ENCODE measurements around the gene IQCM.

IQCM gene, protein sequence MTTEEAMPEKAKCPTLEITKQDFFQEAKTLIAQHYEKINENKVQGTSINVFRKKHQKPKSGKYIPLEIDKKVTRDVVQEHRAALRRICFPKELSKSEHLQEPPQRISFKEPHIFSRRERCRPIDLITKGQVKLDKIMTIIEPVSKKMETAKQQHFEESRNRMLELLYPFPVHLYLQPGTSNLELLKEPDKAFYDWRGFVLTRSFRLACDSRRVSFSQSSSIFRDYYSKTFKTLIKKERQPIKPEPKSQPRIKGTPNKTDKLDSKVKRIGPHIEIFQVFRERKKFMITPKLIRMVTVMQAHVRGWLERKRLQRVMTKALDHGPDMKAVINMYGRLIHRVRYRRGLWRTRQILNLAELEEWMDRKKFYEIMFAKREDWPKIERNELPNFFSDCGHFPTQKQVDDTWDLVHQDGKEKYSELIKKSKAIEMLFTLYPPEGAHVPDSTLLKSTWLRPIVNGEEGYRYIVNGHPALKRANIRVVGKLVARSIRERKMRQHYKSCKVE

DNA sequence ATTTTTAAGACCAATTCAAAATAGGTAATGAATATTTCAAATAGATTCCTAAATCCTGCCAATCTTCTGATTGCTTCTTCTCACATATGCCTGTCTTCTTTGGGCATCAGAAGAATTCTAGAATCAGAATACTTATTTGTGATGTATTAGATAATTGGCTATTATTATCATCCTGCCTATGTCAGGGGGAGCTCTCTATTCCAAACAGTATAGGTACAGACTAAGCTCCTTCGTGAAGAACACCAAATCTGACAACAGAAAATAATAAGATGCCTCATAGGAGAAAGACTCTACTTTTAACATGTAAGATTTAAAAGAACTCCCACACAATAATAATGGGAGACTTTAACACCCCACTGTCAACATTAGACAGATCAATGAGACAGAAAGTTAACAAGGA, at the start of gene IQCM:
Gene IQCM, minus strand, starts transcription at position 101 of the 400 bp plus-strand sequence. CDS start 73,152 bp downstream, outside the sequence.
- no peak for DNase-seq (ENCODE audit: low read depth, low spot score)

DNA sequence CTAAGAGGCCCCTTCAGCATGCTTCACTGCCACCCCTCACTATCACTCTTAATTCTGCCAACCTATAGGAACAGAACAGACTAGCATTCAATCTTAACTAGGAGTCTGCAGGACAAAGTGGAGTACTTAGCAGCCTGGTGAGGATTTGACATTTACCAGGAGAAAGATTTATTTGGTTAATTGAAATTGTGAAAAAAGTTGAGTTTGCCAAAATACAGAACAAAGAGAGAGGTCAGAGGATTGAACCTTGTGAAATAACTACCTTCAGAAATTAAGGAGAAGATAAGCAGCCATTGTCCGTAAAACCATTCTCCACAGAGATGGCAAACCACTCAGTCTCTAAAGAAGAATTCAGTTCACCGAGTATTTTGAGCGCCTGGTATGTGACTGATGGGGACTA, 41.8 kb upstream of the IQCM start:
- no peak for DNase-seq (ENCODE audit: low read depth, low spot score)

DNA sequence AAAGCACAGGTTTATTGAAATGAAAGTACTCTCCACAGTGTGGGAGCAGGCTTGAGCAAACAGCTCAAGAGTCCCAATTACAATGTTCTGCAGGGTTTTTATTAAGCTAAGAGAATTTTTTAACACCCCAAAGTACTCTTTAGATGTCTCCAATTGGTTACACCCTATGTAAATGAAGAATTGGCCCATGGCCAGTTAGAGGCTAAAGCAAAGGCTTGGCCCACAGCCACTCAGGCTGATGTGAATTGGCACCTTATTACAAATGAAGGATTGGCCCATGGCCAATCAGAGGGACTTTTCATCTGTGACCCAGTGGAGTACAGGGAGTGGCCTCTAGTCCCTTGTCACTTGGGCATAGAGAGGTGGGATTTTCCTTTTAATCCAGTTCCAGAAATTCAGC, 30.1 kb upstream of the IQCM start:
- DNase-seq (ENCODE audit: low read depth, low spot score): no peak

DNA sequence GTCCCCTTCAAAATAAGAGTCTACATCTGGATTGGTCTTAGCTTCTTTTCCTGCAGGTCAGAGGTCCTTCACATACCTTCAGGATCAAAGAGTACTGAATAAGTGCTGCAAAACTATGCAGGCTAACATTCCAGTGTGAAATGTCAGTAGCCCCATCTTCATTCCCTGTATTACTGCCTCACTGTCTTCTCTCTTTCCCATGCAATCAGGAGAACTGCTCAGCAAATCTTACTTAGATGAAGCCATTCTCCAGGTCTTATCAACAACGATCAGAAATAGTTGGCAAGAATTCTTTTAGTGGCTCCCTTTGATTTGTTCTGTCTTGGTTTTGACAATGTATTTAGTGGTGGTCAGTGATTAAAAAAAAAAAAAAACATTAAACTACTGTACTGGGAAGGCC, 26.0 kb upstream of the IQCM start:
- peak; percentile 2 for DNase-seq (ENCODE audit: low read depth, low spot score)

DNA sequence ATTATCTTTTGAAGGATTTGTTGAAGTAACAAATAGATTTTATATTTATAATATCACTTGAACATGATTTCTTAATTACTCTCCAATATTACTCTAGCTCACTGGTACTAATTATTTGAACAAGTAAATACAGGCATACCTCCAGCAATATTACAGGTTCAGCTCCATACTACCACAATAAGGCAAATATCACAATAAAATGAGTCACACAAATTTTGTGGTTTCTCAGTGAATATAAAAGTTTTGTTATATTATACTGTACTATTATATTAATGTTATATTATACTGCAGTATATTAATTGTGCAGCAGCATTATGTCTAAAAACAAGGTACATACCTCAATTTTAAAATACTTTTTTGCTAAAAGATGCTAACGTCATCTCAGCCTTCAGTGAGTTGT, 22.4 kb upstream of the IQCM start:
- no peak for DNase-seq (ENCODE audit: low read depth, low spot score)

DNA sequence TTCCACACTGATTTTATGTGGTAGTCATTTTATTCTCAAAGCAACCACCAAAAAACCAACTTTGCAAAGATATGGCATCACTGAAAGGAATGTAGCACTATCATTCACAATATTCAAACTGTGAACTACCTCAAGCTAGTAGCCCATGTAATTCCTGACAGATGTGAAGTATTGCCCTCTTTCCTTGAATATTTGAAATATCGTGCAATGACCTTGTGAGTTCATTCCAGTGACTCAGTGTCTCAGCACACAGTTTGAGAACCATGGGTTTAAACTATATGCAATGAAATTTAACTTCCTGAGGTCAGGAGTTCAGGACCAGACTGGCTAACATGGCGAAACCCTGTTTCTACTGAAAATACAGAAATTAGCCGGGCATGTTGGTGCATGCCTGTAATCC, 20.9 kb upstream of the IQCM start:
- no peak for DNase-seq (ENCODE audit: low read depth, low spot score)

DNA sequence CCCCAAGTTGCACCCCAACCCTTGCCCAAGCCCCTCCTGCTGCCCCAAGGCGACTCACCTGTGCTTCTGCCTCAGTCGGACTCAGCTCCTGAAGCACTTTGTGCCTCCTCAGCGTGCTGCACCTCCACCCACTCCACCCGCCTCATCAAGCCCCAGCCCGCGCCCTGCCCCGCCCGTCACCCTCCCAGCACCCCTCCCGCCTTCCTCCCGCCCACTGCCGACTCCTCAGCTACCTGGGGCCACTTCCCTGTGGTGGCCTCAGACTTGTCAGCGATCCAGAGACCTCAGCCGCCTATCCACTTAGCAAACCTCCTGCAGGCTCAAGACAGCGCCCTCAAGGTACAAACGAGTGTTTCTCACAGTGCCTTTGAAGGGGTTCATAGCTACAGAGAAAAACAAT, 19.6 kb upstream of the IQCM start:
- peak; percentile 41 for DNase-seq (ENCODE audit: low read depth, low spot score)

DNA sequence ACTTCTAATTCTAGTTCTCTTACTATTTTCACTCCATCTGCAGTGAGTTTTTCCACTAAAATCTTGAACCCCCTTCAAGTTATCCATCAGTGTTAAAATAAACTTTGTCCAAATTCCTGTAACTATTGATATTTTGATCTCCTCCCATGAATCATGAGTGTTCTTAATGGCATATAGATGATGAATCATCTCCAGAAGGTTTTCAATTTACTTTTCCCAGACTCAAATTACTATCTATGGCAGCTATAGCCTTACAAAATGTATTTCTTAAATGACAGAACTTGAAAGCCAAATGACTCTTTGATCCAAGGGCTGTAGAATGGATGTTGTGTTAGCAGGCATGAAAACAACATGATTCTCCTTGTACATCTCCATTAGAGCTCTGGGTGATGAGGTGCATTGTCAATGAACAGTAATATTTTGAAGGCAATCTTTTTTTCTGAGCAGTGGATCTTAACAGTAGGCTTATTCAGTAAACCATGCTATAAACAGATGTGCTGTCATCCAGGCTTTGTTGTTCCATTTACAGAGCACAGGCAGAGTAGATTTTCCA, 16.1 kb upstream of the IQCM start:
- no peak for DNase-seq (ENCODE audit: low read depth, low spot score)

DNA sequence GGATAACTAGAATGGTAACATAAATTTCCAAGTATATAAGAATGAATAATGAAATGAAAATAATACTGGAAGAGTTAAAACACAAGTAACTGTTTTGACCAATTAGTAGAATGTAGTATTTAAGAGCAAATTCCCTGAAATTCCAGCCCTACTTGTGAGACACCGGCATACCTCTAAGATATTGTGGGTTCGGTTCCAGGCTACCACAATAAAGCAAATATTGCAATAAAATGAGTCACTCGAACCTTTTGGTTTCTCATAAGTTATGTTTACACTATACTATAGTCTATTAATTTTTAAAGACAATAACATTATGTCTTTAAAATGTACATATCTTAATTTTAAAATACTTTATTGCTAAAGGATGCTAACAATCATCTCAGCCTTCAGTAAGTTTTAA, 15.2 kb upstream of the IQCM start:
- DNase-seq (ENCODE audit: low read depth, low spot score): no peak

DNA sequence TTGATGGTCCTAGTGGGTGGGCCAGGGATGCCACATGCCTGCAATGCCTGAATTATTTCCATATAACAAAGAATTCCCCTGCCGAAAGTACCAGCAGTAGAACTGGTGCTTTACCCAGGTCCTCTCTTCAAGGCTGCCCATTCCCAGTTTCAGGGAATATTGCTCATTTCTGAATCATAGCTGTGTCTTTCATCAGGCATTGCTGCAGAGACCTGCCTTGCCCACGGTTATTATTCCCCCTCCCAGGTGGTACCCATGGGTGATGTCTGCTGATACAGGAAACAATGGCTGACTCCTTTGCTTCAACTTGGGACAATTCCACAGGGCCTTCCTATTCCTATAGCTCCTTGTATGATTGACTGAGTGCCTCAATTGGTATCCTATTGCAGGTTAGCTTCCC, 9.7 kb upstream of the IQCM start:
- no peak for DNase-seq (ENCODE audit: low read depth, low spot score)

DNA sequence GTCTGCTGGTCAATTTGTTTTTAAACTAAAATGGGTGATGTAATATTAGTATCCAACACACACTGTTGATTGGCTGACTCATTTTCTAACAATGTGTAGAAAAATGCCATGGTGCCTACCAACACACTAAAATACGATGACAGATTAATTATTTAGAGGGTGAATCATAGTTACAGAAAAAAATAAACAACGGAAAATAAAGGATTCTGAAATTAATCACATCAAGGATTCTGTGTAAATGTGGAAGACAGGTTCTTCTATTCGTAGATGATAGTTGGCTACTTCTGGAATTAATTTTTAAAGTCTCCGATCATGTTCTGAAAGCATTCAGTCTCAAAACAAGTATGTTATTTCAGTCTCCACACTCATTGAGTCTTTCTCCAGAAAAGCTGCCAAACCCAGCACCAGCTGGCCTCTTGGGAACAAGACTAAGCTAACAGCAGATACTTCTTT, 8.2 kb upstream of the IQCM start:
- DNase-seq (ENCODE audit: low read depth, low spot score): no peak

DNA sequence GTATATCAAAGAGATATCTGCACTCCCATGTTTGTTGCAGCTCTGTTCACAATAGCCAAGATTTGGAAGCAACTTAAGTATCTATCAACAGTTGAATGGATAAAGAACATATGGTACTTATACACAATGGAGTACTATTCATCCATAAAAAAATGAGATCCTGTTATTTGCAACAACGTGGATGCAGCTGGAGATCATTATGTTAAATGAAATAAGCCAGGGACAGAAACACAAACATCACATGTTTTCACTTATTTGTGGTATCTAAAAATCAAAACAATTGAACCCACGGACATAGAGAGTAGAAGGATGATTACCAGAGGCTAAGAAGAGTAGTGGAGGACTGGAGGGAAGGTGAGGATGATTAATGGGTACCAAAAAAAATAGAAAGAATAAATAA, 14.2 kb downstream of the IQCM start:
- DNase-seq (ENCODE audit: low read depth, low spot score): no peak

DNA sequence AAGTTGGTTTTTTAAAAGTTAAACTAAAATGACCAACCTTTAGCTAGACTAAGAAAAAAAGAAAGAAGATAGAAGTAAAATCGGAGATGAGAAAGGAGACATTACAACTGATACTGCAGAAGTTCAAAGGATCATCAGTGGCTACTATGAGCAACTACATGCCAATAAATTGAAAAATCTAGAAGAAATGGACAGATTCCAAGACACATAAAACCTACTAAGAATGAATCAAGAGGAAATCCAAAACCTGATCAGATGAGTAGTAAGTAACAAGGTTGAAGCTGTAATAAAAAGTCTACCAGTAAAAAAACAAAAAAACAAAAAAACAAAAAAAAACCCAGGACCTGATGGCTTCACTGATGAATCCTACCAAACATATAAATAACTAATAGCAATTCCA, 16.1 kb downstream of the IQCM start:
- no peak for DNase-seq (ENCODE audit: low read depth, low spot score)

DNA sequence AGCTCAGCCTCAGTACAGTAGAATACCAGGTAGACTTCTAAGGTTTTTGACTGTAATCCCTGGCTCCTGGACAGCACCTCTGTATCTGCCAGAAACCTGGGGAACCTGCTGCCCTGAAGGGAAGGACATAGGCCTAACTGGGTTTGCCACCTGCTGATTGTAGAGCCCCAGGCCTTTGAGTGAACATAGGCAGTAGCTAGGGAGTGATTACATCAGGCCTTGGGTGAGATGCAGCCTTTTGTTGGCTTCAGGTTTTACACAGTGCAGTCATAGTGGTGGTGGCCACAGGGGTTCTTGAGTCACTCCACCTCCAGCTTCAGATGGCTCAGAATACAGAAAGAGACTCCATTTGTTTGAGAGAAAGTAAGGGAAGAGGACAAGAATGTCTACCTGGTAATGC, 19.3 kb downstream of the IQCM start:
- peak; percentile 72 for DNase-seq (ENCODE audit: low read depth, low spot score)

DNA sequence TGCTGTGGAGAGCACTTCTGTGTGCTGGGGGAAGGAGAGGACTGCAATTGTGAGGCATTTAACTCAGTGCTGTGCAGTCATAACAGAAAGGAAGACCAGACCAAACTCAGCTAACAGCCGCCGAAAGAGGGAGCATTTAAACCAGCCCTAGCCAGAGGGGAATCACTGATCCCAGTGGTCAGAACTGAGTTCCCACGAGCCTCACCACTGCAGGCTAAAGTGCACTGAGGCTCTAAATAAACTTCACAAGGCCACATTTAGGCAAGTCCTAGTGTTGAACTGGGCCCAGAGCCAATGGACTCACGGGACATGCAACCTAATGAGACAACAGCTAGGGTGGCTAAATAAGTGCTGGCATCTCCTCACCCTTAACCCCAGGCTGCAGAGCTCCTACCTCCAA, 20.4 kb downstream of the IQCM start:
- DNase-seq (ENCODE audit: low read depth, low spot score): no peak

DNA sequence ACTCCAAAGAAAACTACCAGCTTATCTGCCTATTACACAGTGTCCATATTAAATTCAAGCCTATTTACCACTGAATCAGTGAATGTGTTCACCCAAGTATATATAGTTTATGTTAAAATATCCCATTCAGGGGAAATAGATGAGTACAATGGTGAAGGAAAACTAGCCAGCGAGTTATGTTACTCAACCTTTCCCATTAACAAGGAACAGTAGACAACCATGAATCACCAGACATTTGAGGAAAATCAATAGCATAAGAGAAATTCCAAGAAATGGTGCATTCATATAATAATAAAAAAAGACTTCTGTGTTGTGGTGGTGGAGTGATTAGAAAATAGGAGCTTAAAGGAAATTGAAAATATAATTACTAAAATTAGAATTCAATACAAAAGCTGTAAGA, 21.3 kb downstream of the IQCM start:
- no peak for DNase-seq (ENCODE audit: low read depth, low spot score)

DNA sequence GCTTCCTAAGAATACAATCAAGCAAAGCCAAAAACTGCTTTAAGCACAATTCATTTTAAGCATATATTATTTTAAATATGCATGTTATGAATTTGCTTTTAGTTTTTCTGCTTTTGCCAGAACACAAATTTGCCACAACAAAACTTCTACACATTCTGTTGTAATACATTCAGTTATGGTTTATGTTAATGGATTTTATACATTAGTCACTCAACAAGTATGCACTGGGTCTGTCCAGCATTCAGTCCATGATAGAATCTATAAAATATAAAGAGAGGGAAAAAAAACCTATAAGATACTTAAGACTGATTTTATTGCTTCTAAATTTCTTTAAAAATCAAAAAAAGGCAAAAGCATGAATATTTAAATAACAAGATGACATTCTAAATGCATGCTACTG, 22.2 kb downstream of the IQCM start:
- DNase-seq (ENCODE audit: low read depth, low spot score): no peak

DNA sequence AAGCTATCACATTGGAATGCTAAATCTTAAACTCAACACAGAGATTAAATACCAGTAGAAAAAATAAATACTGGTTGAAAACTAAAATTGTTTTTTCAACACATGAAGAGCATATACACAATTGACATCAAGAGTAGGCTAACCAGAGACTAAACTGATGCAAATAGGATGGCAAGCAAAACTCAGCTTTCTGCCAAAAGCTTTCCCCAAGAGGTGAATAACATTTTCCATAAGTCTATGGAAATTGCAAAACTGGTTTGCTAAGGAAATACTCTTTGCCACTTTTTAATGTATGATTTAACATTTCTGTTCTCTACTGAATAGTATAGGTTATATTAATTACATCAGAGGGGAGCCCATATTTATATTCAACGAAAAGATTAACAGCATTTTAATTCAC, 23.8 kb downstream of the IQCM start:
- no peak for DNase-seq (ENCODE audit: low read depth, low spot score)

DNA sequence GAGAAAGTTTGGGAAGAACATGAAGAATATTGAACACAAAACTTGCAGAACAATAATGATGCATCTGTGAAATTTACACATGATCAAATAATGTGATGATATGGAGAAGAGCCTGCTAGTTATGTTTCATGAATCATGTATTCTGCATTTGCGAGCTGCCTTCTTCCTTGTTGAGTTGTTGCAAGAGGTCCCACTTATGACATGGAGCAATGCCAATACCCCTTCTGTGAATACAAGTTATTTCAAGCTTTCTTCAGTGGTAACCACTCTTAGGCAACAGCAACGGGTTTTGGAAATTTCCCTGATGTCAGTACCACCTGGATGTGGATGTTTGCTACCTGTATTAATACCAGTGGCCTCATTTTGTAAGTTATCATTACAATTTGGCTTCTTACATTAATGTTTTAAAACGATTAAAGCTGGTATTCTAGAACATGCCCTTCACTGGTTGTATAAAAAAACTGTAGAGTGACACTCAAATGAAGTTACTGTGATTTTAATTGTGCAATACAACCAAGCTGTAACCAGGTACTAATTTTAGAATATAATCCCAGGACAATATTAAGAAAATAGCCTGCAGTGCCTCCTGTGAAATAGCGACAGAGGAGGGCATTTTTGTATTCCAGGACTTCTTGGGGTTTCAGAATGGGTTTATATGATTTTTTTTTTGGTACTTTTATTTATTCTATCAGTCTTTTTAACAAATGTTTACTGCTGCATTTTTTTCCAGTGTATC, 25.3 kb downstream of the IQCM start:
- DNase-seq (ENCODE audit: low read depth, low spot score): no peak

DNA sequence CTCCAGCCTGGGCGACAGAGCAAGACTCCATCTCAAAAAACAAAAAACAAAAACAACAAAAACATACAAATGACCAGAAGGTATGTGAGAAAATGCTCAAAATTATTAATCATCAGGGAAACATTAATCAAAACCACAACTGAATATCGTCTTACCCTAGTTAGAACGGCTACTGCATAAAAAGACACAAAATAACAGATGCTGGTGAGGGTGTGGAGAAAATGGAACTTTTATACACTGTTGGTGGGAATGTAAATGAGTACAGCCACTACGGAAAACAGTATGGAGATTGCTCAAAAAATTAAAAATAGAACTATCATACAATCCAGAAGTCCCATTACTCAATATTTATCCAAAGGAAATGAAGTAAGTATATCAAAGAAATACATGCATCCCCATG, 27.3 kb downstream of the IQCM start:
- DNase-seq (ENCODE audit: low read depth, low spot score): no peak

DNA sequence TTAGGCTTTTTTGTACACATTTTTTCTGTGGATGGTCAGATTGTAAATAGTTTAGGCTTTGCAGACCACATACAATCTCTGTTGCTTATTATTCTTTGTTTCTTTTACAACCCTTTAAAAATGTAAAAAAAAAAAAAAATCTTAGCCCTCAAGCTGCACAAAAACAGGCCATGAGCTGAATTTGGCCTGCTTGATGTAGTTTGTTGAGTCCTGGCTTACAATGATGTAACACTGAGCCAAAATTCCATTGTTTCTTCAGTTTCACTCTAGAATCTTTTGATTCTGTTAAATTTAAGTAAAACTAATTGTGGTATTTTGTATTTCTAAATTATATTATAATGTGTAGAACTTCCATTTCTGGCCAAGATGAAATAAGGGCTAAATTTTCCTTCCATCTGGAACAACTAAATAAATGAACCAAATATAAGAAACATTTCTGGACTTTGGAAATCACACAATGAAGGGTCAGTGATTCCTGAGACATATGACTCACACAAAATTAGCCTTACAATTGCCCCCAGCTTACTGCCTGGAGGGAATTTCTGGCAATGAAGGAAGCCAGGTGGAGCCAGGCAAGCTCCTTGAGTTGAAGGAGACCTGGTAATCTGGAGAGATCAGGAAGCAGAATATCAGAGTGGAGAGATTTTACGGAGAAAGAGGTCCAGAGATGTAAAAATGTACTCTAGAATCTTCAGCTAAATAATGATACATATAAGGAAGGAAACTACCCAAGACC, 29.8 kb downstream of the IQCM start:
- DNase-seq (ENCODE audit: low read depth, low spot score): peak; percentile 56

DNA sequence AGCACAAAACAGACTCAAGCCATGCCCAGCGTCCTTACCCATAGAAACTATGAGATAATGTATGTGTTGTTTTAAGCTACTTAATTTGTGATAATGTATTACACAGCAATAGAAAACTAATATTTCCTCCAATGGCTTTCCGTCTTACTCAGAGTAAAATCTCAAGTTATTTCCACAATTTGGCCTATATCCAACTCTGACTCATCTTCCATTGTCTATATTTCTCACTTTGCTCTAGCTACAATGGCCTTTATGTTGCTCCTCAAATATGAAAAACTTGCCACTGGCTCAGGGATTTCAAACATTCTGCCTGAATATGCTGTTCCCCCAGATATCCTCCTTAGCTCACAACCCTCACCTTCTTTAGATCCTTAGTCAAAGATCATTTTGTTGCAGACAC, 31.6 kb downstream of the IQCM start:
- DNase-seq (ENCODE audit: low read depth, low spot score): no peak

Data from ELF-1 (cell line).